Endodermal cell (in vitro differentiated cells): ENCODE measurements around the gene GYG1. TPM values are rescaled to one million over a fixed set of nuclear protein-coding genes. Genes with fewer than 3 reads are reported as not detected.

ENCODE experiments used
- DNase-seq: peaks from one replicate; pipeline ENCODE4 v3.0.0-alpha.2; 2017
- H3K27ac ChIP-seq: 2 replicates; pipeline ENCODE4 v1.5.1; 2013; ENCODE audit warnings: mild to moderate bottlenecking, low read depth, low read length, moderate library complexity
- H3K27me3 ChIP-seq: 2 replicates; pipeline ENCODE4 v1.6.1; 2013; ENCODE audit warnings: mild to moderate bottlenecking, low read length, moderate library complexity; ENCODE audit not compliant: insufficient read depth, control insufficient read depth, poor library complexity, severe bottlenecking
- H3K36me3 ChIP-seq: 2 replicates; pipeline ENCODE4 v1.7.0; 2013; ENCODE audit warnings: mild to moderate bottlenecking, low read length, moderate library complexity; ENCODE audit not compliant: control insufficient read depth, insufficient read depth
- H3K4me1 ChIP-seq: one replicate; pipeline ENCODE4 v1.7.0; 2013; ENCODE audit warnings: low read length; ENCODE audit not compliant: control insufficient read depth, insufficient read depth
- H3K4me3 ChIP-seq: 2 replicates; pipeline ENCODE4 v1.5.1; 2013; ENCODE audit warnings: mild to moderate bottlenecking, low read length, moderate library complexity
- H3K9ac ChIP-seq: 2 replicates; pipeline ENCODE4 v1.6.1; 2013; ENCODE audit warnings: mild to moderate bottlenecking, low read length, moderate library complexity; ENCODE audit not compliant: poor library complexity, severe bottlenecking; ENCODE audit errors: extremely low read depth
- H3K9me3 ChIP-seq: 2 replicates; pipeline ENCODE4 v1.6.1; 2013; ENCODE audit warnings: mild to moderate bottlenecking, low read length, moderate library complexity; ENCODE audit not compliant: control insufficient read depth
- H3K27ac Mint-ChIP-seq: 2 replicates; pipeline ENCODE4 v1.8.0; 2020; ENCODE audit warnings: mixed read lengths
- H3K27me3 Mint-ChIP-seq: 2 replicates; pipeline ENCODE4 v1.8.0; 2021; ENCODE audit warnings: mild to moderate bottlenecking, mixed read lengths; ENCODE audit not compliant: insufficient read depth
- H3K36me3 Mint-ChIP-seq: 2 replicates; pipeline ENCODE4 v1.8.0; 2020; ENCODE audit warnings: low read depth, mixed read lengths
- H3K4me1 Mint-ChIP-seq: 2 replicates; pipeline ENCODE4 v1.8.0; 2020; ENCODE audit warnings: mixed read lengths
- H3K4me3 Mint-ChIP-seq: 2 replicates; pipeline ENCODE4 v1.8.0; 2020; ENCODE audit warnings: mild to moderate bottlenecking, moderate library complexity, mixed read lengths
- H3K9me3 Mint-ChIP-seq: 2 replicates; pipeline ENCODE4 v1.8.0; 2020; ENCODE audit warnings: mild to moderate bottlenecking, mixed read lengths
- WGBS, 2 experiments: methylation state at CpG; one replicate each; pipeline versions ENCODE4 v1.1.5 to v1.1.7; 2013; ENCODE audit warnings: missing lambda C conversion rate in 2 of 2, mixed read lengths in 1 of 2; ENCODE audit not compliant: insufficient coverage in 1 of 2, insufficient read length in 1 of 2; 5-methylcytosine and 5-hydroxymethylcytosine counted together
- total RNA-seq, 2 donors: library from RNA; stranded (reverse); fragmentation: NEBNext Ultra II Directional in 1 of 2; extraction: Animal tissue kit (Norgen Biotek cat#: 25700) in 1 of 2; gene quantifications; 2 replicates in 1 of 2; 3 replicates in 1 of 2; pipeline ENCODE4 v1.2.1, GENCODE V29; 2021
- TF ChIP-seq, protein P1 (sequence below): fragments of 200-600 bp; sonication (generic); conservative IDR thresholded peaks from 2 replicates; pipeline ENCODE4 v1.5.0; 2021; ENCODE audit warnings: antibody characterized with exemption, mild to moderate bottlenecking

The GYG1 gene
- total RNA-seq, 2 donors from 2014 or later, result 22.2 to 30.6 TPM

DNA sequence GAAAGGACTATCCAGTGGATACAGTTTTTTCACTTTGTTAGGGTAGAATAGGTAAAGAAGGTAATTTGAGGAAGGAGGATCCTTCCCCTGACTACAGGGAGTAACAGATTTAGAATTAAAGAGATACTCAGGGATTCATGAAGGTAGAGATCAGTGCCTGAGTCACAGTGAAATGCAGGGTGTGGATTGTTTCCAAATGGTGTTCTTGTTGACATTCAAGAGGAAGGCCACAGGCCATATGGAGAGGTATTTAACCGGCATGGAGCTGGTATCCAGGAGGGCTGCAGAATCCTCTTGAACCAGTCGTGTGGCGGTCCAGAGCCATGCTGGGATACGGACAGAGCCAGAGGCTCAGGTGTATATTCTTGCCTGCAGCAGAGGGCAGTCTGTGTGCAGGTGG is 28.2 kb downstream of the GYG1 start:
- peaks cover 16% of the 10 kb centered on the region for H3K4me1 Mint-ChIP-seq

DNA sequence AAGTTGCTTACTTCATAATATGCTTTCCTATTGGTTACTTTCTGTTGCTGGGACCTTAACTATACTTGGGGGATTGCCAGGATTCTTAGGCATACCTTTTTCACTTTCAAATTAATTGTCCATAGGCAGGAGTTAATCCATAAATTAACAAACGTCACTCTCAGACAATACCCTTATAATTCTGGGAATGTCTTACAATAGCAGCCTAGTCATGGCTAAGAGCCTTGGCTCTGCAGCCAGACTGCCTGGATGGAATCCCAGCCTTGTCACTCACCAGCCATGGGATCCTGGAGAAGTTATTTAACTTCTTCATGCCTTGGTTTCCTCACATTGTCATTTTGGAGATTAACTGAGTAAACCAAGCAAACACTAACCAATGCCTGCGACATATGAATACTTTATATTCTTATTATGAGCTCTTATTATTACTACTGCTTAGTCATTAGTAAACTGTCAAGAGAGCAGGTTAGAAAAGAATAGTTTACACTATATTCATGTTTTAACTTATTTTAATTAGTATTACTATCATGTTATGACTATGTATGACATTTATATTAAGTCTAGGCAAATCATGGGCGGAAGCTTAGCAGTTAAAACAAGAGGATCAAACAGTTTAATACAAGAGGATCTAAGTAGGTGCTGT is 29.0 kb downstream of the GYG1 start:
- no peak overlapping the region for H3K4me3 ChIP-seq
- H3K9me3 ChIP-seq, result peaks cover 22% of the 10 kb centered on the region
- H3K36me3 Mint-ChIP-seq, result peaks cover 39% of the 10 kb centered on the region
- DNase-seq, result no peak
- H3K27ac Mint-ChIP-seq, result peak overlapping the region; percentile 75
- H3K4me1 ChIP-seq, result no peaks in the 10 kb centered on the region
- H3K9ac ChIP-seq, result no peak overlapping the region
- no peaks in the 10 kb centered on the region for H3K27me3 Mint-ChIP-seq
- H3K4me1 Mint-ChIP-seq, result peaks cover 16% of the 10 kb centered on the region
- peaks cover 34% of the 10 kb centered on the region for H3K36me3 ChIP-seq
- H3K4me3 Mint-ChIP-seq, result no peak overlapping the region
- TF ChIP-seq, protein P1, sequence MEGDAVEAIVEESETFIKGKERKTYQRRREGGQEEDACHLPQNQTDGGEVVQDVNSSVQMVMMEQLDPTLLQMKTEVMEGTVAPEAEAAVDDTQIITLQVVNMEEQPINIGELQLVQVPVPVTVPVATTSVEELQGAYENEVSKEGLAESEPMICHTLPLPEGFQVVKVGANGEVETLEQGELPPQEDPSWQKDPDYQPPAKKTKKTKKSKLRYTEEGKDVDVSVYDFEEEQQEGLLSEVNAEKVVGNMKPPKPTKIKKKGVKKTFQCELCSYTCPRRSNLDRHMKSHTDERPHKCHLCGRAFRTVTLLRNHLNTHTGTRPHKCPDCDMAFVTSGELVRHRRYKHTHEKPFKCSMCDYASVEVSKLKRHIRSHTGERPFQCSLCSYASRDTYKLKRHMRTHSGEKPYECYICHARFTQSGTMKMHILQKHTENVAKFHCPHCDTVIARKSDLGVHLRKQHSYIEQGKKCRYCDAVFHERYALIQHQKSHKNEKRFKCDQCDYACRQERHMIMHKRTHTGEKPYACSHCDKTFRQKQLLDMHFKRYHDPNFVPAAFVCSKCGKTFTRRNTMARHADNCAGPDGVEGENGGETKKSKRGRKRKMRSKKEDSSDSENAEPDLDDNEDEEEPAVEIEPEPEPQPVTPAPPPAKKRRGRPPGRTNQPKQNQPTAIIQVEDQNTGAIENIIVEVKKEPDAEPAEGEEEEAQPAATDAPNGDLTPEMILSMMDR, result no peak
- H3K27ac ChIP-seq, result no peak overlapping the region
- 81 to 85% methylated on average over 1 to 2 of the region's 3 CpGs for WGBS, 2 experiments
- no peaks in the 10 kb centered on the region for H3K27me3 ChIP-seq
- H3K9me3 Mint-ChIP-seq, result peaks cover 18% of the 10 kb centered on the region

More for the DNA sequence above, 28.2 kb downstream of the GYG1 start:
- peaks cover 11% of the 10 kb centered on the region for H3K9me3 Mint-ChIP-seq
- no peaks in the 10 kb centered on the region for H3K27me3 Mint-ChIP-seq
- TF ChIP-seq, protein P1, result no peak
- H3K4me3 Mint-ChIP-seq, result no peak overlapping the region
- Histone ChIP-seq H3K27me3 (no peaks in the 10 kb centered on the region), H3K4me3 (no peak overlapping the region), H3K36me3 (peaks cover 26% of the 10 kb centered on the region), H3K27ac (no peak overlapping the region), H3K4me1 (no peaks in the 10 kb centered on the region), H3K9me3 (peaks cover 14% of the 10 kb centered on the region), H3K9ac (no peak overlapping the region)
- H3K36me3 Mint-ChIP-seq, result peaks cover 33% of the 10 kb centered on the region
- no peak for DNase-seq
- WGBS, 2 experiments, result 87 to 91% methylated on average over 3 to 4 of the region's 4 CpGs
- peak overlapping the region; percentile 1 for H3K27ac Mint-ChIP-seq

DNA sequence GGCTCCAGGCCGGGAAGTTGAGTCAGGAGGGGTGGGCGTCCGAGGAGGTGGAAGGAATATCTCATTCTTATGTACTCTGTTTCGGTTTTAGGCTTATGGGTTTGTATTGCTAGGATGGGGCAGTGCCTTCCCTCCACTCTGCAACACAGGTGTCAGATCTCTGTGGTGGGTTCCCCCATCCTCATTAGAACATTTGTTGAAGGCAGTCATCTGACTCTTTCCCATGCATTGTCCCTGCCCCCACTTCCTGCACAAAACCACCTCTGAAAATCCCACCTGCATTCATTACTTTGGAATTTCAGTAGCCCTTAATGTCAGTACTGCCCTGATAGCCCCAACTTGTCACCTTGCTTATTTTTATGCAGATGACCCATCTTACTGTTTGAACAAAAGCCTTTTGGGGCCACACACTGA is 29.5 kb downstream of the GYG1 start:
- peaks cover 40% of the 10 kb centered on the region for H3K36me3 Mint-ChIP-seq
- peak overlapping the region; percentile 75 for H3K27ac Mint-ChIP-seq
- H3K4me3 Mint-ChIP-seq, result no peak overlapping the region
- Histone ChIP-seq H3K36me3 (peaks cover 39% of the 10 kb centered on the region), H3K27me3 (no peaks in the 10 kb centered on the region), H3K4me1 (no peaks in the 10 kb centered on the region), H3K27ac (no peak overlapping the region), H3K9me3 (peaks cover 27% of the 10 kb centered on the region), H3K9ac (no peak overlapping the region), H3K4me3 (no peak overlapping the region)
- TF ChIP-seq, protein P1, result no peak
- H3K4me1 Mint-ChIP-seq, result peaks cover 16% of the 10 kb centered on the region
- no peaks in the 10 kb centered on the region for H3K27me3 Mint-ChIP-seq
- peaks cover 23% of the 10 kb centered on the region for H3K9me3 Mint-ChIP-seq
- peak; percentile 49 for DNase-seq
- WGBS, 2 experiments, result 86% methylated on average over 4 of the region's 4 CpGs; no CpG with 5 or more reads in 1 of the 2 experiments
